HL-60 (cell line): ENCODE measurements around the gene KLC1.

ENCODE experiments used
- DNase-seq, 2 experiments: peaks; one replicate each; pipeline ENCODE4 v3.0.0-alpha.2; 2010 to 2020; ENCODE audit warnings: low read depth in 1 of 2, low spot score in 1 of 2
- H3K27ac ChIP-seq: fragments of 250-450 bp; sonication (Bioruptor Pico); replicated peaks from 2 replicates; pipeline ENCODE4 v1.5.1; 2020; ENCODE audit warnings: mild to moderate bottlenecking, moderate library complexity
- H3K27me3 ChIP-seq: fragments of 250-450 bp; sonication (Bioruptor Pico); 2 replicates; pipeline ENCODE4 v1.5.1; 2021; ENCODE audit warnings: mild to moderate bottlenecking, moderate library complexity; ENCODE audit not compliant: insufficient read depth, poor library complexity, severe bottlenecking
- H3K4me3 ChIP-seq: replicated peaks from 2 replicates; pipeline ENCODE4 v1.5.1; 2011; ENCODE audit warnings: mild to moderate bottlenecking, control low read depth, low read length; ENCODE audit not compliant: insufficient read depth
- GABPA ChIP-seq: IDR thresholded peaks from 2 replicates; pipeline ENCODE4 v1.6.1; 2012; ENCODE audit warnings: low read depth
- POLR2AphosphoS5 ChIP-seq: IDR thresholded peaks from 2 replicates; pipeline ENCODE4 v1.6.1; 2012; ENCODE audit warnings: low read depth
- SPI1 ChIP-seq: IDR thresholded peaks from 2 replicates; pipeline ENCODE4 v1.6.1; 2012; ENCODE audit warnings: low read depth, mild to moderate bottlenecking, borderline replicate concordance
- TF ChIP-seq, protein P1 (sequence below): IDR thresholded peaks from one replicate; pipeline ENCODE4 v1.5.1; 2011; ENCODE audit warnings: low read length, control low read depth, inconsistent platforms; ENCODE audit not compliant: insufficient read depth
- TF ChIP-seq, protein P2 (sequence below): IDR thresholded peaks from 2 replicates; pipeline ENCODE4 v1.6.1; 2012; ENCODE audit warnings: low read depth; ENCODE audit not compliant: insufficient replicate concordance

Gene KLC1

DNA sequence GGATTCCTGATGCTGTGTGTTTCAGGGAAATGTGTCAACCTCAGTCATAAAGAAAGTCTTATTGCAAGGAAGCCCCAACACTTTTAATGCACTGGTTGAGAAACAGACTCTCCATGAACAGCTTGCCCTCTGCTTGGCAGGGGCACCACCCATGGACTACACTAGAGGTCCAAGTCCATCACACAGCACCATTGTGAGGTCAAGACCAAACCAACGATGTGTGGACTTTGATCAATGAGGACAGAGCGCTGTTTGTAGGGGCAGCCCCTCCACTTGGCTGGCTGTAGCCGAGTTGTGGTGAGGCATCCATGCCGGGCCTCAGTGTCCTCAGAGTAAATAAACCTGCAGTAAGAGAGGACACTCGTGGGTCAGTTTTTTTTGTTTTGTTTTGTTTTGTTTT is 116.4 kb downstream of the KLC1 start:
- TF ChIP-seq GABPA (no peak), POLR2AphosphoS5 (no peak), SPI1 (no peak)
- TF ChIP-seq, protein P1, sequence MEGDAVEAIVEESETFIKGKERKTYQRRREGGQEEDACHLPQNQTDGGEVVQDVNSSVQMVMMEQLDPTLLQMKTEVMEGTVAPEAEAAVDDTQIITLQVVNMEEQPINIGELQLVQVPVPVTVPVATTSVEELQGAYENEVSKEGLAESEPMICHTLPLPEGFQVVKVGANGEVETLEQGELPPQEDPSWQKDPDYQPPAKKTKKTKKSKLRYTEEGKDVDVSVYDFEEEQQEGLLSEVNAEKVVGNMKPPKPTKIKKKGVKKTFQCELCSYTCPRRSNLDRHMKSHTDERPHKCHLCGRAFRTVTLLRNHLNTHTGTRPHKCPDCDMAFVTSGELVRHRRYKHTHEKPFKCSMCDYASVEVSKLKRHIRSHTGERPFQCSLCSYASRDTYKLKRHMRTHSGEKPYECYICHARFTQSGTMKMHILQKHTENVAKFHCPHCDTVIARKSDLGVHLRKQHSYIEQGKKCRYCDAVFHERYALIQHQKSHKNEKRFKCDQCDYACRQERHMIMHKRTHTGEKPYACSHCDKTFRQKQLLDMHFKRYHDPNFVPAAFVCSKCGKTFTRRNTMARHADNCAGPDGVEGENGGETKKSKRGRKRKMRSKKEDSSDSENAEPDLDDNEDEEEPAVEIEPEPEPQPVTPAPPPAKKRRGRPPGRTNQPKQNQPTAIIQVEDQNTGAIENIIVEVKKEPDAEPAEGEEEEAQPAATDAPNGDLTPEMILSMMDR = no peak
- TF ChIP-seq, protein P2, sequence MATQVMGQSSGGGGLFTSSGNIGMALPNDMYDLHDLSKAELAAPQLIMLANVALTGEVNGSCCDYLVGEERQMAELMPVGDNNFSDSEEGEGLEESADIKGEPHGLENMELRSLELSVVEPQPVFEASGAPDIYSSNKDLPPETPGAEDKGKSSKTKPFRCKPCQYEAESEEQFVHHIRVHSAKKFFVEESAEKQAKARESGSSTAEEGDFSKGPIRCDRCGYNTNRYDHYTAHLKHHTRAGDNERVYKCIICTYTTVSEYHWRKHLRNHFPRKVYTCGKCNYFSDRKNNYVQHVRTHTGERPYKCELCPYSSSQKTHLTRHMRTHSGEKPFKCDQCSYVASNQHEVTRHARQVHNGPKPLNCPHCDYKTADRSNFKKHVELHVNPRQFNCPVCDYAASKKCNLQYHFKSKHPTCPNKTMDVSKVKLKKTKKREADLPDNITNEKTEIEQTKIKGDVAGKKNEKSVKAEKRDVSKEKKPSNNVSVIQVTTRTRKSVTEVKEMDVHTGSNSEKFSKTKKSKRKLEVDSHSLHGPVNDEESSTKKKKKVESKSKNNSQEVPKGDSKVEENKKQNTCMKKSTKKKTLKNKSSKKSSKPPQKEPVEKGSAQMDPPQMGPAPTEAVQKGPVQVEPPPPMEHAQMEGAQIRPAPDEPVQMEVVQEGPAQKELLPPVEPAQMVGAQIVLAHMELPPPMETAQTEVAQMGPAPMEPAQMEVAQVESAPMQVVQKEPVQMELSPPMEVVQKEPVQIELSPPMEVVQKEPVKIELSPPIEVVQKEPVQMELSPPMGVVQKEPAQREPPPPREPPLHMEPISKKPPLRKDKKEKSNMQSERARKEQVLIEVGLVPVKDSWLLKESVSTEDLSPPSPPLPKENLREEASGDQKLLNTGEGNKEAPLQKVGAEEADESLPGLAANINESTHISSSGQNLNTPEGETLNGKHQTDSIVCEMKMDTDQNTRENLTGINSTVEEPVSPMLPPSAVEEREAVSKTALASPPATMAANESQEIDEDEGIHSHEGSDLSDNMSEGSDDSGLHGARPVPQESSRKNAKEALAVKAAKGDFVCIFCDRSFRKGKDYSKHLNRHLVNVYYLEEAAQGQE = no peak

DNA sequence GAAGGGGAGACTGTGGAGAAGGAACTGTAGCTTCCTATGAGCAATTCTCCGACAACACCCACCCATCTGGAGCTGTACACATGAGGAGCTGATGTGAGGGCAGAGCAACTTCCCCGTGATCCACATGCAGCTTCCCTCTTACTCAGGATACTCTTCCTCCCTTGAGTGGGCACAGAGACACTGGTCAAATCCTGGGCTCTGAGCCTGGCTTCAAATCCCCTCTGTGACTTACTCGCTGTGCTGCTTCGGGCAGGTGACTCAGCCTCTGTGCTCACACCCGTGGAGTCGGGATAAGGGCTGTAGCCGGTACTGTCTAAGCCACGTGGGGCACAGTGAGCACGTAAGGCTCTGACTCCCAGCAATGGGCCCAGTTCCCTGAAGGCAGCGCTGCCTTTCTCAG is 117.7 kb downstream of the KLC1 start:
- Histone ChIP-seq H3K27ac (no peak overlapping the region), H3K4me3 (no peak overlapping the region), H3K27me3 (no peaks in the 10 kb centered on the region)
- DNase-seq = no peak
- TF ChIP-seq SPI1 = no peak
- TF ChIP-seq GABPA = no peak
- TF ChIP-seq, protein P2 = no peak
- TF ChIP-seq POLR2AphosphoS5 = no peak

More for the DNA sequence above, 116.4 kb downstream of the KLC1 start:
- no peaks in the 10 kb centered on the region for H3K27me3 ChIP-seq
- H3K4me3 ChIP-seq = no peak overlapping the region
- no peak overlapping the region for H3K27ac ChIP-seq
- DNase-seq = no peak

DNA sequence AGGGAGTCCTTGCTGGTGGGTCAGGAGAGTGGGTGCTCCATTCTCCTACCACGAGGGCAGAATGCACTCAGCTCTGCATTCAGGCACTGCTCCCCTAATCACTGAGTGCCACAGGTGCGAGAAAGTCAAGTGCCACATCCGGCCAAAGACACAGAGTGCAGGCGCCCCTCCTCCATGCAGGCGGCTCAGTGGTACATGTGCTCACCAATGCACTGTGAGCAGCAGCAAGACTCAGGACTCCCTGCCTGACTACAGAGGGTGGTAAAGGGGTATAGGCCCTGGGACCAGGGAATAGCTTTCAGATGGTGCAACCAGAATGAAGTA is 119.5 kb downstream of the KLC1 start:
- DNase-seq = no peak
- H3K4me3 ChIP-seq = no peak overlapping the region
- TF ChIP-seq POLR2AphosphoS5 = no peak
- no peak for TF ChIP-seq GABPA
- TF ChIP-seq, protein P2 = no peak
- TF ChIP-seq, protein P1 = no peak
- no peak for TF ChIP-seq SPI1
- H3K27ac ChIP-seq = no peak overlapping the region
- H3K27me3 ChIP-seq = no peaks in the 10 kb centered on the region

DNA sequence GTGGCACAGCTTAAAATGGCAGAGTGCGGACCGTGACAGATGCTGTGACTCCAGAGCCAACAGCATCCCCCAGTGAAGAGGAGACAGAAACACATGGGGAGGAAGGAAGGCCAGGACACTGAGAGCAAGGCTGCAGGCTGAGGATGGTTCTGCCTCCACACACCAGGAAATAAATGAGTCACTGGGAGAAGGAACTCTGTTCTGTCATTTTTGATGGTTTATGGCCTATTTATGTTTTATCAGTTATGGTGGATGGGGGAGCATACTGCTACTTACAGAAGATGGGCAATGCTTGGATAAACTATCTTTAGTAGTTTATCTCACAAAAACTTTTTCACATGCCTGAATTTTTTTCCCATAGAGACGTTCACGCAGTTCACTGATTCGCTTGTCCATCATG is 120.4 kb downstream of the KLC1 start:
- H3K4me3 ChIP-seq = no peak overlapping the region
- no peak for DNase-seq
- no peak for TF ChIP-seq SPI1
- TF ChIP-seq GABPA = no peak
- TF ChIP-seq, protein P1 = no peak
- no peak for TF ChIP-seq POLR2AphosphoS5
- TF ChIP-seq, protein P2 = no peak
- no peaks in the 10 kb centered on the region for H3K27me3 ChIP-seq
- H3K27ac ChIP-seq = no peak overlapping the region
